ENCODE data around the gene DHX16. TPM values are rescaled to one million over a fixed set of nuclear protein-coding genes. Genes with fewer than 3 reads are reported as not detected.

DHX16 gene
- total and polyA plus RNA-seq, 2 of the 8 experiments (the other 6 are each of a cell fraction or from before 2014, with no cell fraction given) = 27.4 to 44.4 TPM

- TF ChIP-seq CTCF (IDR thresholded peaks at IDR 0.05; ENCODE audit: control extremely low read depth in 1 of 3, insufficient read depth in 1 of 3, low read depth in 1 of 3, low read length in 3 of 3) (no peak), MAFK (IDR thresholded peaks at IDR 0.05; ENCODE audit: low read depth, low read length) (no peak), RAD21 (IDR thresholded peaks at IDR 0.05 in 1 of 2, conservative IDR thresholded peaks at IDR 0.05 in 1 of 2; ENCODE audit: low read depth in 2 of 2, low read length in 2 of 2) (no peak), MAX (IDR thresholded peaks at IDR 0.05) (no peak), NANOG (IDR thresholded peaks at IDR 0.05; ENCODE audit: insufficient read depth, low read depth, low read length, poor library complexity, severe bottlenecking) (no peak), ZNF274 (IDR thresholded peaks at IDR 0.05; ENCODE audit: borderline replicate concordance, extremely low read depth, low read length) (no peak), JUND (IDR thresholded peaks at IDR 0.05; ENCODE audit: low read length) (no peak), CBX8 (IDR thresholded peaks at IDR 0.05; ENCODE audit: borderline replicate concordance, low read depth, low read length) (no peak)
Measured at GRCh38 chr6:30611150-30611855, 61.5 kb downstream of the DHX16 start (continued).

Data from H1 (cell line).